Endothelial cell (in vitro differentiated cells): Measurements from ENCODE around the gene KLF13. TPM values are rescaled to one million over a fixed set of nuclear protein-coding genes. Genes with fewer than 3 reads are reported as not detected.

Experiments used
- DNase-seq: peaks from one replicate; pipeline ENCODE4 v3.0.0; 2021; ENCODE audit warnings: low spot score
- H3K27ac Mint-ChIP-seq: one replicate; pipeline ENCODE4 v1.8.0; 2021; ENCODE audit warnings: mixed read lengths, inconsistent platforms; ENCODE audit not compliant: unreplicated experiment
- H3K27me3 Mint-ChIP-seq: one replicate; pipeline ENCODE4 v1.8.0; 2021; ENCODE audit warnings: mild to moderate bottlenecking, moderate library complexity, mixed read lengths, inconsistent platforms; ENCODE audit not compliant: unreplicated experiment
- H3K36me3 Mint-ChIP-seq: one replicate; pipeline ENCODE4 v1.8.0; 2021; ENCODE audit warnings: mild to moderate bottlenecking, low read depth, mixed read lengths, inconsistent platforms; ENCODE audit not compliant: unreplicated experiment
- H3K4me1 Mint-ChIP-seq: one replicate; pipeline ENCODE4 v1.8.0; 2021; ENCODE audit warnings: mild to moderate bottlenecking, mixed read lengths, inconsistent platforms; ENCODE audit not compliant: unreplicated experiment
- H3K4me3 Mint-ChIP-seq: one replicate; pipeline ENCODE4 v1.8.0; 2021; ENCODE audit warnings: mild to moderate bottlenecking, mixed read lengths, inconsistent platforms; ENCODE audit not compliant: unreplicated experiment
- H3K9me3 Mint-ChIP-seq: one replicate; pipeline ENCODE4 v1.8.0; 2021; ENCODE audit warnings: mixed read lengths, inconsistent platforms; ENCODE audit not compliant: unreplicated experiment
- total RNA-seq: library from RNA; stranded (reverse); fragmentation: NEBNext Ultra II Directional; extraction: Animal tissue kit (Norgen Biotek cat#: 25700); gene quantifications from one replicate; pipeline ENCODE4 v1.2.1, GENCODE V29; 2021; ENCODE audit not compliant: unreplicated experiment
- TF ChIP-seq, protein P1 (sequence below): fragments of 200-600 bp; sonication (generic); IDR thresholded peaks from one replicate; pipeline ENCODE4 v1.5.0; 2021; ENCODE audit warnings: antibody characterized with exemption; ENCODE audit not compliant: unreplicated experiment

KLF13 gene
- total RNA-seq, 1 donor from 2014 or later = 45.1 TPM

GRCh38 chr15:31339558-31339895 is 12.9 kb downstream of the KLF13 start:
- Mint-ChIP-seq H3K27me3 (peaks cover 7% of the 10 kb centered on the region), H3K36me3 (no peaks in the 10 kb centered on the region), H3K9me3 (no peaks in the 10 kb centered on the region), H3K4me1 (peaks cover 38% of the 10 kb centered on the region), H3K27ac (no peak overlapping the region), H3K4me3 (no peak overlapping the region)
- no peak for DNase-seq
- TF ChIP-seq, protein P1, sequence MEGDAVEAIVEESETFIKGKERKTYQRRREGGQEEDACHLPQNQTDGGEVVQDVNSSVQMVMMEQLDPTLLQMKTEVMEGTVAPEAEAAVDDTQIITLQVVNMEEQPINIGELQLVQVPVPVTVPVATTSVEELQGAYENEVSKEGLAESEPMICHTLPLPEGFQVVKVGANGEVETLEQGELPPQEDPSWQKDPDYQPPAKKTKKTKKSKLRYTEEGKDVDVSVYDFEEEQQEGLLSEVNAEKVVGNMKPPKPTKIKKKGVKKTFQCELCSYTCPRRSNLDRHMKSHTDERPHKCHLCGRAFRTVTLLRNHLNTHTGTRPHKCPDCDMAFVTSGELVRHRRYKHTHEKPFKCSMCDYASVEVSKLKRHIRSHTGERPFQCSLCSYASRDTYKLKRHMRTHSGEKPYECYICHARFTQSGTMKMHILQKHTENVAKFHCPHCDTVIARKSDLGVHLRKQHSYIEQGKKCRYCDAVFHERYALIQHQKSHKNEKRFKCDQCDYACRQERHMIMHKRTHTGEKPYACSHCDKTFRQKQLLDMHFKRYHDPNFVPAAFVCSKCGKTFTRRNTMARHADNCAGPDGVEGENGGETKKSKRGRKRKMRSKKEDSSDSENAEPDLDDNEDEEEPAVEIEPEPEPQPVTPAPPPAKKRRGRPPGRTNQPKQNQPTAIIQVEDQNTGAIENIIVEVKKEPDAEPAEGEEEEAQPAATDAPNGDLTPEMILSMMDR = no peak

DNA sequence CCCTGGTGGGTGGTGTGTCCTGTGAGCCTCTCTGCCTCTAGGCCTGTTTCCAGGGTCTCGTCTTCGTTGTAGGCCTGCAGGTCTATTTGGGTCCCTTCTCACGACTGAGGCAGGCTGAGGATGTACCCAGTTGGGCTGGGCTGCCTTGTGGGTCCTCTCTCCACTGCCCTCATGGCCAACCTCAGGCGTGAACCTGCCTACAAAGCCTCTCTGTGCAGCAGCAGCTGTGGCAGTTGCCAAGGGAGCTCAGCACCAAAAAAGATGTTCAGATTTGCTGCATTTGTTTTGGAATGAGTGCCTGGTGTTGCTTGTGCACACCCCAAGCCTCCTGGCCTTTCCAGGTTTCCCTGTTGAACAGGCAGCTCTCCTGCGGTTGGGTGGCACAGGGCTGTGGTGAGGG is 13.4 kb downstream of the KLF13 start:
- H3K27ac Mint-ChIP-seq = no peak overlapping the region
- no peak overlapping the region for H3K4me3 Mint-ChIP-seq
- no peaks in the 10 kb centered on the region for H3K36me3 Mint-ChIP-seq
- DNase-seq = no peak
- peaks cover 7% of the 10 kb centered on the region for H3K27me3 Mint-ChIP-seq
- TF ChIP-seq, protein P1 = no peak
- no peaks in the 10 kb centered on the region for H3K9me3 Mint-ChIP-seq
- H3K4me1 Mint-ChIP-seq = peaks cover 37% of the 10 kb centered on the region

DNA sequence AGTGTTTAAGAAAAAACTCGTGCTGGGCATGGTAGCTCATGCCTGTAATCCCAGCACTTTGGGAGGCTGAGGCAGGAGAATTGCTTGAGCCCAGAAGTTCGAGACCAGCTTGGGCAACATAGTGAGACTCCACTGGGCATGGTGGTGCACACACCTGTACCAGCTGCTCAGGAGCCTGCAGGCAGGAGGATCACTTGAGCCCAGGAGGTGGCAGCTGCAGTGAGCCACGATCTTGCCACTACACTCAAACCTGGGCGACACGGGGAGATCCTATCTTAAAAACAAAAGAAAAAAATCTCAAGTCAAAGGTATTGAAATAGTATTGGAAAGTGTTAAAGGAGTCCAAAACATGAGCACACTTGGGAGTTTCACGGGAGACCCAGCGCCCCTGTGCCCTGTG is 14.0 kb downstream of the KLF13 start:
- H3K27me3 Mint-ChIP-seq = peaks cover 7% of the 10 kb centered on the region
- H3K9me3 Mint-ChIP-seq = no peaks in the 10 kb centered on the region
- peaks cover 37% of the 10 kb centered on the region for H3K4me1 Mint-ChIP-seq
- no peak overlapping the region for H3K27ac Mint-ChIP-seq
- H3K36me3 Mint-ChIP-seq = no peaks in the 10 kb centered on the region
- H3K4me3 Mint-ChIP-seq = no peak overlapping the region
- TF ChIP-seq, protein P1 = no peak
- no peak for DNase-seq

- TF ChIP-seq, protein P1 = no peak
- H3K4me1 Mint-ChIP-seq = peaks cover 37% of the 10 kb centered on the region
- peaks cover 7% of the 10 kb centered on the region for H3K27me3 Mint-ChIP-seq
- H3K9me3 Mint-ChIP-seq = no peaks in the 10 kb centered on the region
- no peak overlapping the region for H3K27ac Mint-ChIP-seq
- DNase-seq = no peak
- peak overlapping the region; percentile 69 for H3K4me3 Mint-ChIP-seq
- no peaks in the 10 kb centered on the region for H3K36me3 Mint-ChIP-seq
Observed at GRCh38 chr15:31341071-31341470, 14.4 kb downstream of the KLF13 start.

DNA sequence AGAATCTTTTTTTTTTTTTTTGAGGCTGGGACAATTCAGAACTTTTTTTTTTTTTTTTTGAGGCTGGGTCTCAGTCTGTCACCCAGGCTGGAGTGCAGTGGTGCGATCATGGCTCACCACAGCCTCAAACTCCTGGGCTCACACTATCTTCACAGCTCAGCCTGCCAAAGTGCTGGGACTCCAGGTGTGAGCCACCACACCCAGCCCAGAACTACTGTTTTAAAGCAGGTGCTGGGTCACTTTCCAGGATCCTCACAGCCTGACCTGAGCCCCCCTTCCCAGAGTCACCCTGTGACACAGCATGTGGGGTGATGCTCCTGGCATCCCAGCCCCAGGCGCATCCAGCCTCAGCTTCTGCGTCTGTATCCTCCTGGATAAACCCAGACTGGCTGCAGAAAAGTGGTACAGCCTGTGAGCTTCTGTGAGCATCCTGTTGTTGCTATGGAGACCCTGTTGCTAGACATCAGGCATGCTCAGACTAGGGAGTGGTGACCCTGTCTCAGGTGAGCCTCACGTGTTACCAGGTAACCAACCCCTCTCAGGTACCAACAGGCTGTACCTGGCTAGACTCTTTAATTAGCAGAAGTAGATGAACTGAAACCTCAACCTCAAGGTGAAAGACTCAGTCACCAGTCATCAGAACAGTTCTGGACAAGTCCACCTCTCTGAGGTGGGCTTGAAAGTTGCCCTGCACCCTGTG is 15.0 kb downstream of the KLF13 start:
- H3K36me3 Mint-ChIP-seq = no peaks in the 10 kb centered on the region
- H3K27ac Mint-ChIP-seq = peak overlapping the region; percentile 96
- peaks cover 42% of the 10 kb centered on the region for H3K4me1 Mint-ChIP-seq
- TF ChIP-seq, protein P1 = no peak
- DNase-seq = no peak
- H3K9me3 Mint-ChIP-seq = no peaks in the 10 kb centered on the region
- H3K27me3 Mint-ChIP-seq = peaks cover 7% of the 10 kb centered on the region
- no peak overlapping the region for H3K4me3 Mint-ChIP-seq
